Left kidney (tissue), 8 donors: ENCODE results near the gene ZNF334. TPM values are rescaled to one million over a fixed set of nuclear protein-coding genes. Genes with fewer than 3 reads are reported as not detected.
A peak's percentile ranks its signal among the peaks of the same experiment; 100 is the strongest.

Experiments
- DNase-seq: peaks from one replicate; pipeline ENCODE4 v3.0.0-alpha.2; 2013
- long read RNA-seq, 8 donors: transcript quantifications; one replicate each; lab custom pipeline, GENCODE V29; 2026
- polyA plus RNA-seq: library from polyadenylated mRNA; unstranded; fragments of 120-200 nt; gene quantifications from one replicate; pipeline ENCODE4 v1.2.1, GENCODE V29; 2013; ENCODE audit not compliant: insufficient read length

ZNF334 gene
- polyA plus RNA-seq = 56.4 TPM
- long read RNA-seq, donor 1, partial matches to known transcripts = 0 of 3 reads
- long read RNA-seq, donor 1, other reads (novel, unspliced or antisense) = 0 of 3 reads
- long read RNA-seq, donor 2, transcript ZNF334-204 (3 exons, 2,243 nt) = major isoform, 5 of 5 reads
- long read RNA-seq, donor 2, partial matches to known transcripts = 0 of 5 reads
- long read RNA-seq, donor 2, other reads (novel, unspliced or antisense) = 0 of 5 reads
- long read RNA-seq, donor 3, partial matches to known transcripts = 6 of 7 reads
- long read RNA-seq, donor 3, other reads (novel, unspliced or antisense) = 0 of 7 reads
- long read RNA-seq, donor 4 = 0 reads
- long read RNA-seq, donor 5, partial matches to known transcripts = 0 of 1 reads
- long read RNA-seq, donor 5, other reads (novel, unspliced or antisense) = 0 of 1 reads
- long read RNA-seq, donor 6 = 0 reads
- long read RNA-seq, donor 7, partial matches to known transcripts = 0 of 4 reads
- long read RNA-seq, donor 7, other reads (novel, unspliced or antisense) = 0 of 4 reads
- long read RNA-seq, donor 8, partial matches to known transcripts = 0 of 2 reads
- long read RNA-seq, donor 8, other reads (novel, unspliced or antisense) = 0 of 2 reads

DNA sequence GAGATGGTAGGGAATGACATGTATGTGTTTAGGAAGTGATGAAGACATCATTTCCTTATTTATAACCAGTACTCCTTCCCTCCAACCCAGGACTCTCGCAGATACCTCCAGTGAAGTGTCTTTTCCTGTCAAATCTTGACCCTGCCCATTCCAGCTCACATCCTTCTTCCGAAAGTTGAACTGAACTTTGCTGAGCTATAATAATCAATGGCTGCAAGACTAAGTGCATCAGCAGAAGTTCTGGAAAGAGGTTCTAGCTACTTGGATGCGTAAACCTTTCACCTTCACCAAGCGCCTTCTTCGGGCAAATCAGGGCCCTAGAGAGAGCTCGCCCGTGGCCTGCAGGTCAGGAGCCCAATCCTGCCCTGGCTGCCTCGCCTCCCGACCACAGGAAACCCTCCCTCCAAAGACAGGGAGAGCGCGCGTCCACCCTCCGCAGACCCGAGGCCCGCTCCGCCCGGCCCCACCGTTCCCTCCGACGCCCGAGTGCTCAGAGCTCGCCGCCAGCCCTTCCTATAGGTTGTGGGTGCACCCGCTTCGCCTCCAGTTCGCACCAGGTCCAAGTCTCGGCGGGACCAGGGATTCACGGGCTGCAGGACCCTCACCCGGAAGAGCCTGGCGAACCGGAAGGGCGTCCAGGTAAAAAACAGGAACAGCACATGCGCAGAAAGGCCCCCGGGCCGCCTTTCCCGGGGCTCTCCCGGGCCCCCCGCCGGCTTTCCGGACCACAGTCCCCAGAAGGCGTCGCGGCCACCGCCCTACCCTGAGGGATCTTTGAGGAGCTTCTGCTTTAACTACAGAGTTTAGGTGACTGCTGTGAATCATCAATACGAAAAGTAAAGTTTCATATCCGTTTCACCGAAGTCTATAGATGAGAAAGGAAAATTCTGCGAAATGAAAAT, at the start of gene ZNF334:
Gene ZNF334, minus strand, starts transcription at position 617 of the 902 bp plus-strand sequence. CDS start 1,457 bp downstream, outside the sequence.
- DNase-seq = peak; percentile 82

DNA sequence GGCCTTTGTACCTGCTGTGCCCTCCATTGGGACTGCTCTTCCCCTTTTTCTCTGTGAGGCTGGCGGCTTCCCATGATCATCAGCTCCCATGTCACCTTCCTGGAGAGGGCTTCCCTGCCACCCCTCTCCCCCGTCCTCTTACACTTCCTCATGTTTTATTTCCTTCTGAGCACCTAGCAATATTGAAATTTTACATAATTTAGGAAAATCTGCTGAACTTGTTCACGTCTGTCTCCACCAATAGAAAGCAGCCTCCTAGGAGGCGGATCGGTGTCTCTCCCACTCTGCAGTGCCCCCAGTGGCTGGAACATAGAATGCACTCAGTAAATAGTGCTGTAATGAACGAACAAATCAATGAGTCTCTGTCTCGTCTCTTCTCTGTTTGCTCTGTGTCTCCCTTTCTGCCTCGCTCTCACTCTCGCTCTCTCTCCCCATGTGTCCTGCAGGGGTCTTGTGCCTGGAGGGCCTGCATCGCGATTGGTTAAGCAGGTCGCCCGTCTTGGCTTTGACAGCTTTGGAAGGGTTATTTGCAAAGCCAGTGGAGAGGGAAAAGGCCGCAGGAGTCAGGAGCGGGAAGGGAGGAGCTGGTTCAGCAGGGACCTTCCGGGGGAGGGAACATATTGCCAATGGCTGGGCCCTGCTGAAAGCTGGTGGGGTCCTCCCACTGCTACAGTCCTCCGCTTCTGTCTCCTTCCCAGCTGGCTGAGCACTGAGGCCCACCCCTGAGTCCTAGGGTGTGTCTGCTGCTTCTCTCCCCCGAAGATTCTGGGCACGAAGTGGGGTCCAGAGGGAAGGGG, 49.2 kb upstream of the ZNF334 start:
- DNase-seq = peak; percentile 86

GRCh38 chr20:46562009-46562372, 48.6 kb upstream of the ZNF334 start:
- DNase-seq = no peak

GRCh38 chr20:46559685-46560440, 46.5 kb upstream of the ZNF334 start:
- DNase-seq = no peak

DNA sequence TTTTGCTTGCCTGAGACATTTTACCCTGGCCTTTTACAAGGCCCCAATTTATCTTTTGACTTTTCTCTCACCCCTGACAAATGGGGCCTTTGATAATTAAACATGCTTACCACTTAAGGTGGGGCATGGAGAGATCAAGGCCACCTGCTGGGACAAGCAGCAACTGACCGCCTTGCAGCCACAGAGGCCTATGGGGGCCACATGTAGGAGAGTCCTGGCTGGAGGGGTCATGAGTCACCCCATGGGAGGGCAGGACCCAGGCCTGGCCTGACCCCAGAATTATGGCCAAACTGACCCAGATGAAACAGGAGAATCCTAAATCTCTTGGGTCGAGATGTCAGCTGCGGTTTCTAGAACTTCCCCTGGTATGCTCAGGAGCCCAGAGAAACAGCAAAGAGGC, 45.6 kb upstream of the ZNF334 start:
- no peak for DNase-seq

DNA sequence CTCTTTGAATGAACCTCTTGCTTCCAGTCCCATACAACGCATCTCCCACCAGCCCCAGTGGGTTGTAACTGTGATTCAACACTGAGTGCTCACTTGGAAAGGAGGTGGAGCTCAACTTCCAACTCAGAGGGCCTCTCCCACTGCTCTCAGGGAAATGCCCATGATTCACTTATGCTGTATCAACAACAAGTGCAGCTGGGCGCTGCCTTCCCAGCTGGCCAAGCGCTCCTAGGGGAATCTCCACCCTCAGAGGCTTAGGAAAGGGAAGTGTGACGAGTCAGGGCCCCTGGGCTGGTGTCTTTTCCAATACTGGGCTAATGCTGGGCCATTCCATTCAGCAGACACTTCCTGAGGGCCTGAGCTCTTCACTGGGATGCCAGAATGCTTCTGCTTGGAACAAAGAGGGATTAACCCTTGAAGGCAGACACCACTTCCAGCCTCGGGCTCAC, 45.2 kb upstream of the ZNF334 start:
- no peak for DNase-seq

GRCh38 chr20:46557231-46557956, 44.0 kb upstream of the ZNF334 start:
- no peak for DNase-seq

DNA sequence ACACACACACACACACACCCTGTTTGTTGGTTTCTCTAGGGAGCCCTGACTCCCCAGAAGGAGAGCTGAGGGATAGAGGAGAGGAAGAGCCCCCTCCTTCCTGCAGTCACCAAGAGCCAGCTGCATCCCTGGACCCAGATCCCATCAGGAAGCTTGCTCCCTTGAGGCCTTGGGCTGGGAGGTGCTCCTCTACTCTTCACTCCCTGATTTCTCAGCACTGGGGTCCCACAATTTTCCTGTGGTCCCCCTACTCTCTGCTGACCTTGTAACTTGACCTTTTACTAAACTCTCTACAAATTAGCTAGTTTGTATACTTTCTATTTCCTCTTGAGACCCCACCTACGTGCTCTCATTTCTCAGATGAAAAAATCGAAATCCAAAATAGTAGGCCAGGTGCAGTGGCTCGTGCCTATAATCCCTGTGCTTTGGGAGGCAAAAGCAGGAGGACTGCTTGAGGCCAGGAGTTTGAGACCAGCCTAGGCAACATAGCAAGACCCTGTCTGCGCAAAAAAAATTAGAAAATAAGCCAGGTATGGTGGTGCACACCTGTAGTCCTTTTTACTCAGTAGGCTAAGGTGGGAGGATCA, 42.1 kb upstream of the ZNF334 start:
- no peak for DNase-seq

- no peak for DNase-seq
Observed at GRCh38 chr20:46554828-46555227, 41.5 kb upstream of the ZNF334 start.

- no peak for DNase-seq
Observed at GRCh38 chr20:46553926-46554325, 40.6 kb upstream of the ZNF334 start.

GRCh38 chr20:46552460-46553420, 39.4 kb upstream of the ZNF334 start:
- DNase-seq = no peak

- DNase-seq = no peak
Observed at GRCh38 chr20:46551522-46552381, 38.4 kb upstream of the ZNF334 start.

GRCh38 chr20:46550461-46550860, 37.1 kb upstream of the ZNF334 start, which contains the start of gene OCSTAMP:
TSS of gene OCSTAMP (minus strand) at chr20:46550654. CDS start at chr20:46550560, 94 bp downstream.
- DNase-seq = no peak

DNA sequence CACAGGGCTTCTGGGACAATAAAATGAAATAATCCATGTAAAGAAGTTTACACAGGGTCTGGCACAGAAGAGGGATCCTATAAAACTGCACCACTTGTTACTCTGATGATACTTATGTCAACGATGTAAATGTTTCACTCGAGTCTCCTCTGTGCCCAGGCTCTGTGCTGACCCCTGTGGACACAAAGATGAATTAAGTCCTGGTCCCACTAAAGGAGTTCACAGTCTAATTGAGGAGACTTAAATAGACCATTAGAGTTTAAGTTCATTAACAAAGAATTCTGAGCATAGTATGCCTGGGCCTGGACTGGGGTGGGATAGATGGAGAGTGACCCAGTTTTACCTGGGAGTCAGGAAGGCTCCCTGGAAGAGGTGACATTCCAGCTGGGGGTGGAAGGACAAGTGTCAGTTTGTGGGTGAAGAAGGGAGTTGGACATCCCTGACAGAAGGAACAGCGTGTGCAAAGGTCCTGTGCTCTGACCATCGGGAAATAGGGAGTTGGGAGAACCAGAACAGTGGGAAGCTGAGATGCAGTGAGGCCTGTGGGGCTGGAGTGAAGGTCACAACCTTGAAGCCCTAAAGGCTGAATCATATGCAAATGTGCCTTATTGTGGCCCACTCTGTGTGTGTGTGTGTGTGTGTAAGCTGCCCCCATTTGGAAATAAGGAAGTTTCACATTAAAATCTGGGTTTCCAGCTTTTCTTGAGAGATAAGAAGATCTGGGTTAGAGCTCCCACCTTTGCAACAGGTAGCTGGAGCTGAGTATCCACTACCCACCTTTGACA, 36.0 kb upstream of the ZNF334 start:
- no peak for DNase-seq

- no peak for DNase-seq
Observed at GRCh38 chr20:46548688-46549087, 35.3 kb upstream of the ZNF334 start.

DNA sequence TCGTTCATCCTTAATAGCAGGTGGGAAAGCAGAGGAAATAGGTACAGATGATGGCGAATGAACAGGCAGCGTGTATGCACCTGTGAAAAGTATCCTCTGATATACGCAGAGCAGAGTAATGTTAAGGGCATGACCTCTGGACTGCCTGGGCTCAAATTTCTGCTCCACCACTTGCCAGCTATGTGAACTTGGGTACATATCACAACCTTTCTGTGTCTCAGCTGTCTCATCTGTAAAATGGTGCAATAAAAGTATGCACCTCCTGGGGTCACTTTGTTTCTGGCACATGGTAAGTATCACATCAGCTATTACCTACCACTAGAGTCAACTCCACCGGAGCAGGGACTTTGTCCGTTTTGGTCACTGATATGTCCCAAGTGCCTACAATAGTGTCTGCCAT, 34.6 kb upstream of the ZNF334 start:
- no peak for DNase-seq

GRCh38 chr20:46546936-46547335, 33.6 kb upstream of the ZNF334 start:
- no peak for DNase-seq
